Subcutaneous abdominal adipose tissue (tissue), 5 donors: ENCODE data around the gene GDPD4.

Experiments used
- H3K27ac ChIP-seq: one replicate; pipeline ENCODE4 v1.7.0; 2013; ENCODE audit warnings: low read depth, mild to moderate bottlenecking, inconsistent platforms, low read length, moderate library complexity
- H3K27me3 ChIP-seq, 5 donors: one replicate each; pipeline ENCODE4 v1.7.0; 2013; ENCODE audit warnings: low read length in 5 of 5, inconsistent platforms in 1 of 5; ENCODE audit not compliant: control insufficient read depth in 5 of 5, insufficient read depth in 4 of 5
- H3K36me3 ChIP-seq, 5 donors: one replicate each; pipeline ENCODE4 v1.7.0; 2013; ENCODE audit warnings: low read length in 5 of 5; ENCODE audit not compliant: control insufficient read depth in 5 of 5, insufficient read depth in 5 of 5
- H3K4me1 ChIP-seq, 5 donors: one replicate each; pipeline ENCODE4 v1.7.0; 2013; ENCODE audit warnings: low read length in 5 of 5, mild to moderate bottlenecking in 3 of 5, moderate library complexity in 1 of 5; ENCODE audit not compliant: control insufficient read depth in 5 of 5, insufficient read depth in 5 of 5
- H3K4me3 ChIP-seq, 5 donors: one replicate each; pipeline ENCODE4 v1.7.0; 2013; ENCODE audit warnings: low read length in 5 of 5, low read depth in 1 of 5
- H3K9ac ChIP-seq, 5 donors: one replicate each; pipeline ENCODE4 v1.7.0; 2013; ENCODE audit warnings: low read length in 5 of 5, mild to moderate bottlenecking in 4 of 5, moderate library complexity in 3 of 5
- H3K9me3 ChIP-seq, 5 donors: one replicate each; pipeline ENCODE4 v1.7.0; 2013; ENCODE audit warnings: low read length in 5 of 5; ENCODE audit not compliant: control insufficient read depth in 5 of 5
- donor health status: healthy.
- donor health status: healthy.
- donor health status: healthy.
- donor health status: healthy.
- donor health status: healthy.

GDPD4 gene

DNA sequence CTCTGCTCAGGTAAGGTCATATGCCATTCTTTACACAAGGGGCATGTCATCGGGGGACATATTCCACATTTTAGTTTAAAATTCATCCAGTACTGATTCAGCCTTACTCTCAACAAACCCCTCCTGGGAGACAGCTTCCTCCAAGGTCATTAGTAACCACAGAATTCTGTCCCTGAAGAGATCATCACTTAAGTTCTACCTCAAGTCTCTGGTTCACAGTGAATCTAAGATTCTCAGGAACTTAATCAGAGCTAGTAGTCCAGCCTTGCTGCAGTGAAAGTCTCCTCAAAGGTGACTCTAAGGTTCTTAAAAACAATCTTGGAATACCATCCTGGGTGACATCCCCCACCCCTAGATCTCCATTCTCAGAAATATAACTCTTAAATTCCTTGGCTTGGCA is 18.9 kb upstream of the GDPD4 start:
- Histone ChIP-seq H3K4me1 (no peaks in the 10 kb centered on the region), H3K9me3 (no peaks in the 10 kb centered on the region), H3K9ac (no peak overlapping the region), H3K27me3 (no peaks in the 10 kb centered on the region), H3K36me3 (peaks cover 5 to 27% (median 10%) of the 10 kb centered on the region in 5 donors), H3K4me3 (no peak overlapping the region), H3K27ac (no peak overlapping the region)

DNA sequence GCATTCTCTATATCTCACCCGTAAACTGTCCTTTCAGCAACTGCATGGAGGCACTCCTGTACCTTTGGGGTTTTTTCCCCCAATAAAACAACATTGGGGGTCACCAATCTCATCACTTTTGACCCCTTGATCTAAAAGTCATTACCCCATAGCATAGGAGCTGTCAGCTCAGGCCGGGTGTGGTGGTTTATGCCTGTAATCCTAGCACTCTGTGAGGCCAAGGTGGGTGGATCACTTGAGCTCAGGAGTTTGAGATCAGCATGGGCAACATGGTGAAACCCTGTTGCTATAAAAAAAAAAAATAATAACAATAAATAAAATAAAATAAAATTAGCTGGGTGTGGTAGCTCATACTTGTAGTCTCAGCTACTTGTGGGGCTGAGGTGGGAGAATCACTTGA is 17.1 kb upstream of the GDPD4 start:
- no peaks in the 10 kb centered on the region for H3K27me3 ChIP-seq
- no peaks in the 10 kb centered on the region for H3K4me1 ChIP-seq
- peaks cover 5 to 18% (median 8%) of the 10 kb centered on the region in 5 donors for H3K36me3 ChIP-seq
- H3K27ac ChIP-seq: no peak overlapping the region
- H3K9ac ChIP-seq: no peak overlapping the region
- no peaks in the 10 kb centered on the region for H3K9me3 ChIP-seq
- H3K4me3 ChIP-seq: no peak overlapping the region

DNA sequence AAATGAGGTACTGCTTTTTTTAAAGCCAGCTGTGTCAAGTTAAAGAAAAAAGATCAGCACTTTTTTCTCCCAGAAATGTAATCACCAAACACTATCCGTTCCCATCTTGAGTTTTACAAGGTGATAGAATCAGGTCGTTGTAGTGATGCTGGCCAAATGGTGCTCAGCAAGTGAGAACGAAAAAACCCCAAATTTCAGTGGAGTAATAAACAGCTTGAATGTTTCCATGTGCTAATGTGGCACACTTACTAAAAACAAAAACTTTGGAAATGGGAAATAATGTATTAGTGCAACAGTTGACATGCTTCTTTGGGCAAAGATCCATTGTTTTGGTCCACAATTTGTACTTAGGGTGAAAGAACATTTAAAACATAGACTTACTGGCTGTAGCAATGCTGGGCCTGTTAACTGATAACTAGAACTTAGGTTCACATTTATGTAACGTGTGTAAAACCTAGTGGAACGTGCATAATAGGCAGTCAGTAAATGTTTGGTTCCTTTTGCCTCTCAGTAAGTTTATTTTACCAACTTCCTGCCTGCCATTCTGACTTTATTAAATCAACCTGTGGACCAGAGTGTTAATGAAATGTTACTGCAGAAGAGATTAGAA is 15.4 kb upstream of the GDPD4 start:
- no peak overlapping the region for H3K27ac ChIP-seq
- H3K4me3 ChIP-seq: no peak overlapping the region
- H3K27me3 ChIP-seq: no peaks in the 10 kb centered on the region
- no peak overlapping the region for H3K9ac ChIP-seq
- no peaks in the 10 kb centered on the region for H3K4me1 ChIP-seq
- peaks cover 0 to 2% (median 0%) of the 10 kb centered on the region in 5 donors for H3K36me3 ChIP-seq
- H3K9me3 ChIP-seq: no peaks in the 10 kb centered on the region

DNA sequence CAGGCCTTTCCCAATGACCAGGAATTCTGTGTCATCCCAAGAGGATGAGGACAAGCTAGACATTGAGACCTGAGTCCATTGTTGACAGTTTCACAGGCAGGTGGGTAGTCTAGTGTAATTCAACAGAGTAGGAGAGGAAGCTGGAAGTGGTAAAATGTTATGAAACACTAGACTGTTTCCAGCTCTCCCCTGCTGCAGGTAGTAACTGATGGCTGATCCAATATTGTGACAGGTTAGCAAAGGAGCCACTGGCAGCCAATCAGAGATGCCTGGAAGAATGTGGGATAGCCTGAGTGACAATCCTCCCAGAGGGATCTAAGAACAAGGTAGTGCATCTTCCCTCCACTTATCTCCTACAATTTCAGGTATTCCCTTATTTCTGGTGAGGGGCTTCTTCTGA is 10.6 kb upstream of the GDPD4 start:
- Histone ChIP-seq H3K4me3 (no peak overlapping the region), H3K27ac (no peak overlapping the region), H3K9ac (no peak overlapping the region), H3K4me1 (no peaks in the 10 kb centered on the region), H3K27me3 (no peaks in the 10 kb centered on the region), H3K36me3 (no peaks in the 10 kb centered on the region), H3K9me3 (no peaks in the 10 kb centered on the region)

DNA sequence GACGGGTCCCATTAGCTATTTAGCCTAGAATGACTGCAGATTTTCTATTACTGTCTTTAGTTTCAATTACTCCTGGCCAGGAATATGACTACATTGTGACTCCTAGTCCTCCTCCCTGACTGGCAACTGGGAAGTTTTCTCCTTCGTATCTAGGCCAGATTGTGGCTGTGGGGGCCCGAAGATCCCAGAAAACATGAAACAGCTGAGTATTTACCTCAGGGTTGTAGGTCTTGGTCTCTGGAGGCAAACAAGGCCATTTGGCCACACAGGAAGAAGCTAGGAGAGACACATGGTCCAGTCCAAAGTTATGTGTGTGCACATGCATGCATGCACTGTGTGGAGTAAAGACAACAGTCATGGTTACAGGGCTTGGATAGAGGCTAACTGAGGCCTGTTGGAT is 10.2 kb upstream of the GDPD4 start:
- Histone ChIP-seq H3K27me3 (no peaks in the 10 kb centered on the region), H3K27ac (no peak overlapping the region), H3K9me3 (no peaks in the 10 kb centered on the region), H3K4me1 (no peaks in the 10 kb centered on the region), H3K9ac (no peak overlapping the region), H3K36me3 (no peaks in the 10 kb centered on the region), H3K4me3 (no peak overlapping the region)

DNA sequence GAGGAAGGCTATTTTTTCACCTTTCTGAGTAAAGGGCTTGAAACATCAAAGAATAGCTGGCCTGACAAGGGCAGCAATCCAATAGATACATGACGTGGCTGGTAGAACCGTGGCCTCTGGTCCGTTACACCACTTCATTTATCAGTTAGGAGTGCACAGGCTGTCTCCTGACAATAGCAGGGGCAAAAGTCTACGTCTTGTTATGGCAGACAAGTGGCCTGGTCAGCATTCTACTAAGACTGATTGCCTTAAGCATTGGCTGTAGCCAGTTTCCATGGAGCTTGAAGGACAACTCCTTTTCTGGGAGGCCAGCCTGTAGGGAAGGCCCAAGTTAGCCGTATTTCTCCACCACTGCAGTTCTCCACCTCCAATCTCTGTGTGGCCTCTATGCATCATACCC is 9.2 kb upstream of the GDPD4 start:
- Histone ChIP-seq H3K36me3 (no peaks in the 10 kb centered on the region), H3K27me3 (no peaks in the 10 kb centered on the region), H3K9me3 (no peaks in the 10 kb centered on the region), H3K9ac (no peak overlapping the region), H3K27ac (no peak overlapping the region), H3K4me1 (no peaks in the 10 kb centered on the region), H3K4me3 (no peak overlapping the region)

DNA sequence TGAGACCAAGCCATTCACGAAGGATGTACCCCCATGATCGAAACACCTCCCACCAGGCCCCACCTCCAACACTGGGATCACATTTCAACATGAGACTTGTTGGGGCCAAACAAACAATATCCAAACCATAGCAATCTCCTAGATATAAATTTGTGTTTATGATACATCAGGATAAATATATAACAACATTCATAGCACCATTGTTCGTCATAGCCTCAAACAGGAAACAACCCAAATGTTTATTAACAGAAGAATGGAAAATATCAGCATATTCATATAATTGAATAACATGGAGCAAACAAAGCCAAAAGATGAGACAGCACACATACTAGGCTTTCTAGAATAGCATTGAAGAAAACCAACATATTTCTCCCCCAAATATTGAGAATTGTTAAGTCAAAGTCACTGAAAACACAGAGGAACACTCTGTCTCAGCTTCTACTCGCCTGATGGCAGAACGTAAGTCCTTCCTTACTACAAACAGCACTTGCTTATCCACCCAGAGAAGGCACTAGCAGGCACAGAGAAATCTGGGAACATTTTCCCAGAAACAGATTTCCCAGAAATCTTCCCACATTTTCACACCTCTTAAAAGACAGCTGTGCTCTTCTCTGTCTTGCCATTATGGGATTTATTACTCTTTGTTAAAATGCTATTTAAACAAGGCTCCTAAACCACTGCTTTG is 8.1 kb upstream of the GDPD4 start:
- H3K4me3 ChIP-seq: no peak overlapping the region
- no peaks in the 10 kb centered on the region for H3K9me3 ChIP-seq
- no peaks in the 10 kb centered on the region for H3K36me3 ChIP-seq
- no peak overlapping the region for H3K9ac ChIP-seq
- H3K27me3 ChIP-seq: no peaks in the 10 kb centered on the region
- no peak overlapping the region for H3K27ac ChIP-seq
- no peaks in the 10 kb centered on the region for H3K4me1 ChIP-seq

DNA sequence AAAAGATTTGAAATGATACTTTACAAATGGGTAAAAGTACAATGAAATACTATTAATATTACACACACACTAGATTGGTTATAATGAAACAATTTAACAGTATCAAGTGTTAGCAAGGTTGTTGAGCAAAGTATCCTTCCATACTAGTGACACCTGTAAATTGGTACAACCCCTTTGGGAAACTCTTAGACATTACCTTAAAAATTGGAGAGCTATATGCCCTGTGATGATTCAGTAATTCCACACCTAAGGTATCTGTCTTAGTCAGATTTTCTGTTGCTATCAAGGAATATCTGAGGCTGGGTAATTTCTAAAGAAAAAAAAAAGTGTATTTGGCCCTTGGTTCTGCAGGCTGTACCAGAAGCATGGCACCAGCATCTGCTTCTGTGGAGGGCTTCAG is 7.4 kb upstream of the GDPD4 start:
- no peaks in the 10 kb centered on the region for H3K9me3 ChIP-seq
- no peak overlapping the region for H3K27ac ChIP-seq

DNA sequence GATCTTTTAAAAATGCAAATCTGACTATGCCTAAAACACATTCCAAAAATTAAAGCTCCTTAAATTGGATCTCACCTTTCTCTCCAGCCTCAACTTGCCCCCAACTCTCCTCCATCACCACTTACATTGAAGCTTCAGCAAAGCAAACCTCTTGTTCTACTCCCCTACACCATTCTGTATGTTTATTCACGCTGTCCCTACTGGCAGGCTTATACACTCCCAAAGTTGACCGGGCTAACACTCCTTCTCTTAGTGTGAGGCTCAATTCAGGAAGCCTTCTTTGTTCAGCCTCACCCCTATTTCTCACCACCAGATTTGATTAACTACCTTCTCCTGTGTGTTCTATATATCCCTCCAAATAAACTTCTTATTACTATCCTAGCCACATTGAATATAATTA is 1.8 kb upstream of the GDPD4 start:
- H3K9ac ChIP-seq: no peak overlapping the region
- H3K9me3 ChIP-seq: no peaks in the 10 kb centered on the region
- no peaks in the 10 kb centered on the region for H3K36me3 ChIP-seq
- no peak overlapping the region for H3K27ac ChIP-seq
- no peaks in the 10 kb centered on the region for H3K4me1 ChIP-seq
- no peak overlapping the region for H3K4me3 ChIP-seq
- H3K27me3 ChIP-seq: no peaks in the 10 kb centered on the region

More for the DNA sequence above, 7.4 kb upstream of the GDPD4 start:
- no peaks in the 10 kb centered on the region for H3K36me3 ChIP-seq
- H3K9ac ChIP-seq: no peak overlapping the region
- no peaks in the 10 kb centered on the region for H3K4me1 ChIP-seq
- H3K27me3 ChIP-seq: no peaks in the 10 kb centered on the region
- H3K4me3 ChIP-seq: no peak overlapping the region

DNA sequence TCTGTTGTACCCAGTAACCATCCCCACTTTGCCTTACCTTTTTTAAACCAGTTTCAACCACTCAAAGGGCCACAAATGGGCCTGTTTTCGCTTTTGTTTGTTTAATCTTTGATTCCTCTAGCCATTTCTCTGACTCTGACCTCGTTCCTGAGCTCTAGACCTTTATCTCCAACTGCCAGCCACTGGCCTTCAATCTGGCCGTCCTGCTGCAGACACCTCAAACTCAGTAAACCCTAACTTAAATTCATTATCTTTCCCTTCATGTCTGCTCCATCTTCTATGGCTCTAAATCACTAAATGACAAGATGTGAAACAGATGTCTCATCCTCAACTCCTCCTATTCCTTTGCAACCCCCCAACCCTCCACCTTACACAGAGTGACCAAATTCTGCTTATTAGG is 1.3 kb upstream of the GDPD4 start:
- Histone ChIP-seq H3K4me1 (no peaks in the 10 kb centered on the region), H3K27me3 (no peaks in the 10 kb centered on the region), H3K9me3 (no peaks in the 10 kb centered on the region), H3K4me3 (no peak overlapping the region), H3K36me3 (no peaks in the 10 kb centered on the region), H3K27ac (no peak overlapping the region), H3K9ac (no peak overlapping the region)
